HL-60 (cell line): ENCODE results near the gene RTN4.
"Not testable (repeated sequence)": the region's sequence is repeated elsewhere in the genome, so short reads cannot be mapped to it uniquely, and the experiment has no call there.

Source experiments
- DNase-seq, 2 experiments: peaks; one replicate each; pipeline ENCODE4 v3.0.0-alpha.2; 2010 to 2020; ENCODE audit warnings: low read depth in 1 of 2, low spot score in 1 of 2
- H3K27ac ChIP-seq: fragments of 250-450 bp; sonication (Bioruptor Pico); replicated peaks from 2 replicates; pipeline ENCODE4 v1.5.1; 2020; ENCODE audit warnings: mild to moderate bottlenecking, moderate library complexity
- H3K27me3 ChIP-seq: fragments of 250-450 bp; sonication (Bioruptor Pico); 2 replicates; pipeline ENCODE4 v1.5.1; 2021; ENCODE audit warnings: mild to moderate bottlenecking, moderate library complexity; ENCODE audit not compliant: insufficient read depth, poor library complexity, severe bottlenecking
- H3K4me3 ChIP-seq: replicated peaks from 2 replicates; pipeline ENCODE4 v1.5.1; 2011; ENCODE audit warnings: mild to moderate bottlenecking, control low read depth, low read length; ENCODE audit not compliant: insufficient read depth
- CTCF ChIP-seq: IDR thresholded peaks from one replicate; pipeline ENCODE4 v1.5.1; 2011; ENCODE audit warnings: low read length, control low read depth, inconsistent platforms; ENCODE audit not compliant: insufficient read depth
- GABPA ChIP-seq: IDR thresholded peaks from 2 replicates; pipeline ENCODE4 v1.6.1; 2012; ENCODE audit warnings: low read depth
- POLR2AphosphoS5 ChIP-seq: IDR thresholded peaks from 2 replicates; pipeline ENCODE4 v1.6.1; 2012; ENCODE audit warnings: low read depth
- REST ChIP-seq: IDR thresholded peaks from 2 replicates; pipeline ENCODE4 v1.6.1; 2012; ENCODE audit warnings: low read depth; ENCODE audit not compliant: insufficient replicate concordance
- SPI1 ChIP-seq: IDR thresholded peaks from 2 replicates; pipeline ENCODE4 v1.6.1; 2012; ENCODE audit warnings: low read depth, mild to moderate bottlenecking, borderline replicate concordance

RTN4 gene

GRCh38 chr2:54997826-54998225 is 52.4 kb downstream of the RTN4 start:
- H3K27me3 ChIP-seq, result no peaks in the 10 kb centered on the region
- TF ChIP-seq GABPA (no peak), POLR2AphosphoS5 (no peak), CTCF (no peak), REST (no peak), SPI1 (no peak)
- no peak overlapping the region for H3K4me3 ChIP-seq
- no peak overlapping the region for H3K27ac ChIP-seq
- no peak for DNase-seq

DNA sequence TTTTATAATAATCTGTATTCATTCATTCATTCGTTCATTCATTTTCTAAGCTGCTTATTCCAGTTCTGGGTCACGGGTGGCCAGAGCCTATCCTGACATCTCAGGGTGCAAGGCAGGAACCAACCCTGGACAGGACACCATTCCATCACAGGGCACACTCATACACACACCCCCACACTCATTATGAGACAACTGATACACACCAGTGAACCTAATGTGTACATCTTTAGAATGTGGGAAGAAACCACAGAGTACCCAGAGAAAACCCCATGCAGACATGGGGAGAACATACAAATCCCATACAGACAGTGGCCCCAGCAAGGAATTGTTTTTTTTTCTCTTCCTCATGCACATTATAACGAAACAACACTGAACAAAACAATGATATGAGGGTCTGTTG is 54.7 kb downstream of the RTN4 start:
- no peak overlapping the region for H3K4me3 ChIP-seq
- no peak overlapping the region for H3K27ac ChIP-seq
- H3K27me3 ChIP-seq, result no peaks in the 10 kb centered on the region
- no peak for DNase-seq
- TF ChIP-seq REST (no peak), POLR2AphosphoS5 (no peak), CTCF (no peak), SPI1 (no peak), GABPA (no peak)

DNA sequence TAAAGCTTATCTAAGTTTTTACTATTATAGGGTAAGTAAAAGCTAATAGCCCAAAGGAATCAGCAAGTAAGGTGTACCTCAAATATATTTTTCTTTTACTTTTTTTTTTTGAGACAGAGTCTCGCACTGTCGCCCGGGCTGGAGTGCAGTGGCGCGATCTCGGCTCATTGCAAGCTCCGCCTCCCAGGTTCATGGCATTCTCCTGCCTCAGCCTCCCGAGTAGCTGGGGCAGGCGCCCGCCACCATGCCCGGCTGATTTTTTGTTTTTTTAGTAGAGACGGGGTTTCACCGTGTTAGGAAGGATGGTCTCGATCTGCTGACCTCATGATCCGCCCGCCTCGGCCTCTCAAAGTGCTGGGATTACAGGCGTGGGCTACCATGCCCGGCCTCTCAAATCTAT is 59.6 kb downstream of the RTN4 start:
- not testable (repeated sequence) for H3K4me3 ChIP-seq, H3K27ac ChIP-seq, H3K27me3 ChIP-seq, DNase-seq

GRCh38 chr2:54988612-54989011 is 61.6 kb downstream of the RTN4 start:
- Histone ChIP-seq H3K27me3 (no peaks in the 10 kb centered on the region), H3K4me3 (no peak overlapping the region), H3K27ac (no peak overlapping the region)
- DNase-seq, result no peak
- TF ChIP-seq GABPA (no peak), POLR2AphosphoS5 (no peak), REST (no peak), SPI1 (no peak), CTCF (no peak)
